ENCODE results near the gene SKP2.
"Not testable (repeated sequence)": the region's sequence is repeated elsewhere in the genome, so short reads cannot be mapped to it uniquely, and the experiment has no call there.

The SKP2 gene

DNA sequence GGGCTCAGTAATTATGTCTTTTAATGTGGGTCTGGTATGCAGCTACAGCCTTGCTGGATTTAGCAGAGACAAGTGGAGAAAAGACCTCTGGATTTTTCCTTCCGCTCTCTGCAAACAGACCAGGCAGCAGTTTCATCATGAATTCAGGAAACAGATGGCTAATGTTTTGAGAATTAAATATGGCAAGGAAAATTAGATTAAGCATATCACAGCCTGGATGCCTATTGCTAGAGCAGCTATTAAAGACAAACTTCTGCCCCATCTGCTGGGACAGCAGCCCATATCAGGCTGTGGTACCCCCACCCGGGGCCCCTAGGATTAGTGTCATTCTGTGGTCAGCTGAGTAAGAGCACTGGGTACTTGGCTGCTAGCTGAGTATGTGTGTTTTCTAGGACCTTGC, 6.2 kb downstream of the SKP2 start:
- DNase-seq = no peak

DNA sequence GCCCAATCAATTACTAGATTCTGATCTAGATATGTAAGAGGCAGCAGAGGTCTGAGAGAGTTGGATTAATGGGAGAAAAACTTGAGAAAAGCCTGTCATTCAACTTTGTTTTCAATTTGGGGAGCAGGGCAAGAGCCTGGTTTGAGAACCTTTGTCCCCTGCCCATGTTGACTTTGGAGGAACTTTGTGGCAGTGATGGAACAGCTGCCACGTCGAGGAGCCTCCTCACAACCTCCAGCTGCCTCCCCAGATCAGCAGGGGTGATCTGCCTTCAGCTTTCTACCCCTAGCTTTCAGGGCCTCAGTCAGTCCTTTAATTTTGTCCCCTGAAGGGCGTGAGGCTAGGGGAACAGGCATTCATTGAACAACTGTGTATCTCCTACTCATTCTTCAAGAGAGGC, 8.7 kb downstream of the SKP2 start:
- no peak for DNase-seq

DNA sequence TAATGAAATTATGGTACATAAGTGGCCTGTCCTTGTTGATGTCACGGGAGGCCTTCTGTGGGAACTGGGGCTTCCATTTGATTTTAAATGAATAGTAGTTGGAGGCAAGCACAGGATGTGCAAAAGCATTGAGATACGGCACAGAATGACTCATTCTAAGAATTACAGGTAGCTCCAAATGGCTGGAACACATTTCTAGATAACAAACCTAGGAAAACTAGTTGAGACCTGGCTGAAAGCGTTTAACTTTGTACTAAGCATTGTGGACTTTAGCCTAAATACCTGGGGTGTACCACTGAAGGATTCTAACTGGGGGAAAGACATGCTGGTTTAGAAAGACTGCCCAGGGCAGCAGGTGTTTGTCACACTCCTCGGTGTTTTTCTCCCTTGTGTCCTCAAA, 9.4 kb downstream of the SKP2 start:
- DNase-seq = no peak

- DNase-seq = peak in 1 of 2 experiments; percentile 37
These were observed 11.0 kb downstream of the SKP2 start for GRCh38 chr5:36162810-36163486.

- DNase-seq = peak; percentile 29 to 42
These were observed 12.6 kb downstream of the SKP2 start for GRCh38 chr5:36164461-36164860.

GRCh38 chr5:36168737-36169136, 16.8 kb downstream of the SKP2 start:
- DNase-seq = no peak

DNA sequence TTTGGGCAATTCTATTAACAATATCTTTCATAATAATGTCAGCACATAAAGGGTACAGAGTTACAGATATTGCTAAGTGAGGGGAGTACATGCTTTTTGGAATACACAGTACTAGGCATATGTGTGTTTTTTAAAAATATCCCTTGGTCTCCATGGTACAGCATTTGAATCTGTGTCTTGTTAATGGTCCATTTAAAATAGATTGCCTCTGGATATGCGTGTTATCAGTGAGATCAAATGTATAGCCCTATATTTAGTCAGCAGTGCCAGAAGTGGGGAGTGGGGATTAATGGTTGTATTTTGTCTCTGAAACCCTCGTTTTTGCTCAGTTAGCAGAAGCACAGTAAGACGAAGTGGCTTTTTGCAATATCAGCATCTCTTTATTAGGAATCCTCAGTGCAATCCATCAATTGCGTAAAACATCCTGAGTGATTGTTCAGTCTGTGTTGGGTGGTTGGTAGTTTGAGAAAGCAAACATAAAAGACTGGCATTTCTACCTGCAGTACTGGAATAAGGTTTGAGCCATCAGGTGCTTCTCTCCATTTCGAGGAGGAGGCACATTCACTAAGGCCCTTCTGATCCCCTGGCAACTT, 19.0 kb downstream of the SKP2 start:
- DNase-seq = no peak

- no peak for DNase-seq
These were observed 20.7 kb downstream of the SKP2 start for GRCh38 chr5:36172599-36172998.

- no peak for DNase-seq
These were observed 21.5 kb downstream of the SKP2 start for GRCh38 chr5:36173426-36173825.

DNA sequence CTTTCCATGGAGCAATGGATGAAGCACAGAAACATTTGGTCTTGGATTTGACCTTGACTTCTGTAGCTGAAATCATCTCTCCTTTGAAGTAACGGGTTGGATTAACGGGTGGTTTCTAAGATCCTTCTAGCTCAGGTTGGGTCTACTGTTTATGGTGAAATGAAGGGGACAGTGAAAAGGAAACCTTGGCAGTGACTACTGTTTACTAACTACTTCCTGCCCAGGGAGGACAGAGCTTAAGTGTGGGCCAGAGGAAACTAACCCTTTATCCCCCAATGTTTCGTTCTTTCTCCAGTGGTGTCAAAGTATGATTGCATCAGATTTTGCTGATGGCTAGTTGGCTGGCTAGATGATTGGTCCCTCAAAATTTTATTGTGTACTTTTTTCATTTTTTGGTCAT, 22.2 kb downstream of the SKP2 start:
- no peak for DNase-seq

- DNase-seq = no peak
These were observed 23.1 kb downstream of the SKP2 start for GRCh38 chr5:36175043-36175442.

- no peak for DNase-seq
These were observed 25.2 kb downstream of the SKP2 start for GRCh38 chr5:36177154-36177553.

DNA sequence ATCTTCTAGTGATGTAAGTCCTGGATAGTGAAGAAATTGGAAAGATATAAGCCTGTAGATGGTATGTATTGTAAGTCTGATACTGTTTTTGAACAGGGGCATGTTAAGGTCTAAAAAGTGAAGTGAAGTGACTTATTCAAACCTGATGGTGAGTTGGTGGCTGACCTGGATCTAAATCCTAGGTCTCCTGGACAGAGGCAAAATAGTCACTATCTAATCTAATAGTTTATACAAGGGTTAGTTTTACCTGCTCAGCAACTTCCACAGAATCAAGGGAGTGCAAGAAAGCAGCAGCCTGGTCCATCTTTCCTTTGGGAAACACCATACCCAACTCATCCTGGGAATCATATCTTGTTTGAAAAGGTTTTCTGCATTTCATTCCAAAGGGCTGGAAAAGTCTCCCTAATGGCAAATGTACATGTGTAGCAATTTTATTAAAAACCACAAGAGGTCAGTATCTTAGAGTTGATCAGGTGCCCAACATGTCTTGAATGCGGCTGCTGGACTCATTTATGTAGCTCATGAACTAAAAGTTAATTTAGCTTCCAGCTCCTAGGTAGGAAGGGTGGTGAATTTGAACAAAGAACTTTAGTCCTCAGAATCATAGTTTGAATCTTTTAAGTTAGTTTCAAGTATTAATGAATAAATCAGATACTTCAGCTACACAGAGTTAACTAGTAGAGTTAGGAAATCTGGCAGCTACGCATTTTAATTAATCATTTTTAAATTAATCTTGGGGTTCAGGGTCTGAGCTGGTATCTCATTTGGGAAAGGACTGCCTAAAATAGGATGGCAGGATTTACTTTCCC, 26.0 kb downstream of the SKP2 start:
- no peak for DNase-seq

GRCh38 chr5:36178524-36178890, 26.6 kb downstream of the SKP2 start:
- no peak for DNase-seq

DNA sequence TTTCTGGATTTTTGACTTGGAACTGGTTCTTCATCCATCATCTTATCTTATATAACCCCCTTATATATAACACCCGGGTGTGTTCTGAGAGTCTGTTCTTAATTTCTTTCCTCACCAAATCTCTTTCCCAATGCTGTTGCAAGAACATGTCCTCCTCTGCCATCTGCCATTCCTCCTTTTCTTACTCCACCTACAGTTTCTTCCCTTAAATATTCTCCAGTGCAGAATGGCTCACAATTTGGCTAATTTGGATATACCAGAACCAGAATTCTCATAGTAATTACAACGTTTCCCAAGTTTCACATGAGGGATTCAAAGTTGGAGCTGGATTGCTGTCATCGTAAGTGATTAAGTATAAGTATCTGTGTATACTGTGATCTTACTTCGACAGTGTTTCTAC, 28.0 kb downstream of the SKP2 start:
- no peak for DNase-seq

DNA sequence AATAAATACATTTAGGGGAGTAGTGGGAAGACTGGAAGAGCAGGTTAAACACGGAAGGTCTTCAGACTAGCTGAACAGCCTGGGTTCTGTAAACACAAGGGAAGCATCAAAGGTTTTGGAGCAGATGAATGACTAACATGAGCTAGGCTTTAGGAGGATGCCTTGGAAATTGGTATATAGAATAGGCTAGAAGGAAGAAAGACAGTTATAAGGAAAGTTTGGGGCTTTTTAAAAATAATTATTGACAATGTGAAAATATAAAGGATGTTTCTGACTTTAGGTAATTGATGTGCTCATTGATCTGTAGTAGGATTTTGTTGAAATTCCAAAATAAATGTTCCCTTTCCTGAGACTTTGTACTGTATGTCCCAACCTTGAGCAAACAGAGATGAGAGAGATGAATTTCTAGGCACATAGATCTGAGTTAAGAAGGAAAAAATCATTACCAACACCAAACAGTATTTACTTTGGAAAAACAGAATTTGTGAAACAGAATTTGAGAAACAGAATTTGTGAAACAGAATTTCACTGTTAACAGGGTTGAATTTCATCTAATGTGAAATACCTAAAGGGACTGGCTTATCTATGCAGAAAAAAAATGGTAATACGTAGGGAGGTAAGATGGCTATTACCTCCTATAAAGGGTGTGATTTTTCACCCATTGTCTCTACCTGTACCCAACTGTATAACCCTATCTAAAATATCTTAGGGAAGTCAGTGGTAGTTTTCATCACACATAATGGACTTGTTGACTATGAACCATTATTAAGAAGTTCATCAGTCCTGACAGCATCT, 28.8 kb downstream of the SKP2 start:
- no peak for DNase-seq

GRCh38 chr5:36181774-36182173, 29.9 kb downstream of the SKP2 start:
- no peak for DNase-seq

DNA sequence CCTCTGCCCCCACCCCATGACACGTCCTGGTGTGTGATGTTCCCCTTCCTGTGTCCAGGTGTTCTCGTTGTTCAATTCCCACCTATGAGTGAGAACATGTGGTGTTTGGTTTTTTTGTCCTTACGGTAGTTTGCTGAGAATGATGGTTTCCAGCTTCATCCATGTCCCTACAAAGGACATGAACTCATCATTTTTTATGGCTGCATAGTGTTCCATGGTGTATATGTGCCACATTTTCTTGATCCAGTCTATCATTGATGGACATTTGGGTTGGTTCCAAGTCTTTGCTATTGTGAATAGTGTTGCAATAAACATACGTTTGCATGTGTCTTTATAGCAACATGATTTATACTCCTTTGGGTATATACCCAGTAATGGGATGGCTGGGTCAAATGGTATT, 32.5 kb downstream of the SKP2 start:
- not testable (repeated sequence) for DNase-seq

- no peak for DNase-seq
These were observed 41.8 kb downstream of the SKP2 start for GRCh38 chr5:36193746-36194145.

DNA sequence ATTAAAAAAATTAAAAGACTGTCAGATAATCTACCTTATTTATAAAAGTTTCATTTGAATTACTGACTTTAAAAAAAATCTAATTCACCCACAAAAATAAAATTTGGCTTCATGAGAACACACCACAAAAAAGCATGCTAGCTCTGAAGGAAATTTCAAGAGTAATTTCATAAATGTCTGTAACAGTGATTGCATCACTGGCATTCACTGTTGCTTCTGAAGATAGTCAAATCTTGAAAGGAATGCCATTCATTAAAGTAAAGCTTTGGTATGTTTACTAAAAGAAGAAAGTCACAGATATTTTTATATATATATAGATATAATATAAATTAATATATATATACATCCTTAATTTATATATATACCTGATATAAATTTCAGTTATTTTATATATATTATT, 46.4 kb downstream of the SKP2 start:
- no peak for DNase-seq

GRCh38 chr5:36198783-36199182, 46.9 kb downstream of the SKP2 start:
- not testable (repeated sequence) for DNase-seq

DNA sequence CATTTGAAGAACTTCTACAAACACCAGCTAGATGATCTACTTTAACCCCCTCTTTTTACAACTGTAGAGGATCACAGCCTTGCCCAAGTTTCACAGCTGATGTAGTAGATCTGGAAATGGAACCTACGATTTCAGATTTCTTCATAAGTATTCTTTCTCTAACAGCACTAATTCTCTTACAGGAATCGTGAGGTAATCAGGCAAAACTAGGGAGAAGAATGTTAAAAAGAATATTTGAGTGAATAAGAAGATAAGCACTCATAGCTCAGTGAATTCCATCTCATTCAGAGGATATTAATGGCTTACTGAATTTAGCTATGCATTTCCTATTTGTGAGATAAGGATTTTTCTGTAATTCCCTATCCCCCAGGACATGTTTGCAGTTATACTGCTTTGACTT, 47.7 kb downstream of the SKP2 start:
- no peak for DNase-seq

- no peak for DNase-seq
These were observed 48.6 kb downstream of the SKP2 start for GRCh38 chr5:36200513-36200912.

All from NCI-H187 (cell line).